ENCODE data around the gene TACO1.

GRCh38 chr17:63653050-63653449 lies 52.4 kb downstream of the TACO1 start:
- TF ChIP-seq POLR2A (IDR thresholded peaks at IDR 0.05): no peak
- TF ChIP-seq CTCF (IDR thresholded peaks at IDR 0.05): no peak
- TF ChIP-seq EP300 (IDR thresholded peaks at IDR 0.05): no peak
- TF ChIP-seq POLR2AphosphoS5 (IDR thresholded peaks at IDR 0.05): no peak
